HEK293T (cell line): ENCODE measurements around the gene SLK.

ENCODE experiments used
- ARNT ChIP-seq: fragments of 450-650 bp; IDR thresholded peaks from 2 replicates; pipeline ENCODE4 v1.6.1; 2017; ENCODE audit warnings: mild to moderate bottlenecking
- FOXA1 ChIP-seq: fragments of 450-650 bp; IDR thresholded peaks from 2 replicates; pipeline ENCODE4 v1.6.1; 2016; ENCODE audit warnings: mild to moderate bottlenecking
- SP1 ChIP-seq: fragments of 450-650 bp; IDR thresholded peaks from 2 replicates; pipeline ENCODE4 v1.6.1; 2017
- ZNF384 ChIP-seq: fragments of 450-650 bp; IDR thresholded peaks from 2 replicates; pipeline ENCODE4 v1.6.1; 2016

- TF ChIP-seq FOXA1 (no peak), ZNF384 (no peak), SP1 (no peak), ARNT (no peak)
These were observed 61.2 kb downstream of the SLK start for GRCh38 chr10:104028146-104028545.
